ENCODE measurements around the gene FAM107B. TPM values are rescaled to one million over a fixed set of nuclear protein-coding genes. Genes with fewer than 3 reads are reported as not detected.

FAM107B gene
- total and polyA plus RNA-seq, 2 of the 13 experiments (the other 11 are each of a cell fraction or from before 2014, with no cell fraction given): 15.7 to 24.8 TPM

- in situ Hi-C loops (cut with HindIII; ENCODE audit: extremely low pct_ligation_motif_present, low pct_unique_long_range_greater_than_20kb): no loop called here
- H4K20me1 ChIP-seq (ENCODE audit: insufficient read depth, low read length): no peaks in the 10 kb centered on the region
- 19% methylated on average over 3 of the region's 3 CpGs for WGBS (ENCODE audit: low lambda C conversion rate)
- no peak for FAIRE-seq
- TF ChIP-seq GATAD2A (CRISPR knock-in tag; IDR thresholded peaks at IDR 0.05) (no peak), CTCF (CRISPR knock-in tag; IDR thresholded peaks at IDR 0.05) (no peak)
- H2AFZ ChIP-seq (ENCODE audit: low read length): no peak overlapping the region
- intact Hi-C loops (cut with micrococcal nuclease; ENCODE audit: unreplicated experiment): no loop called here
- no TSS peak for BruUV-seq (replicated peaks)
- H3K9ac ChIP-seq (ENCODE audit: insufficient read depth, low read depth, low read length): no peak overlapping the region
- peaks cover 9% of the 10 kb centered on the region for H3K4me1 ChIP-seq (ENCODE audit: insufficient read depth, low read length)
- ChIA-PET CTCF (ENCODE audit: low intra/inter-chr PET ratio, low total read pairs) (no interaction called here), POLR2A (no interaction called here)
- no peak overlapping the region for H3K27ac ChIP-seq (ENCODE audit: extremely low read length, insufficient read depth, low read length)
- H3K79me2 ChIP-seq (ENCODE audit: insufficient read depth, low read length): no peaks in the 10 kb centered on the region
- no peak for DNase-seq (ENCODE audit: low spot score)
- no peak for ATAC-seq
- no peaks in the 10 kb centered on the region for H3K9me3 ChIP-seq (ENCODE audit: low read length)
- H3K4me3 ChIP-seq (replicated peaks in 1 of 3; ENCODE audit: insufficient read depth in 1 of 3, low read depth in 2 of 3, low read length in 3 of 3): no peak overlapping the region
- H3K36me3 ChIP-seq (replicated peaks in 1 of 2; ENCODE audit: control insufficient read depth in 1 of 2, insufficient read depth in 2 of 2, low read length in 2 of 2): no peaks in the 10 kb centered on the region
- H3K27me3 ChIP-seq (ENCODE audit: control insufficient read depth in 1 of 2, insufficient read depth in 2 of 2, low read length in 2 of 2): peaks cover 0 to 26% of the 10 kb centered on the region in 2 experiments; a peak in 1 of 5 replicates
- H3K4me2 ChIP-seq (ENCODE audit: low read depth, low read length): no peak overlapping the region
Measured at GRCh38 chr10:14654821-14655382, 119.8 kb downstream of the FAM107B start.

DNA sequence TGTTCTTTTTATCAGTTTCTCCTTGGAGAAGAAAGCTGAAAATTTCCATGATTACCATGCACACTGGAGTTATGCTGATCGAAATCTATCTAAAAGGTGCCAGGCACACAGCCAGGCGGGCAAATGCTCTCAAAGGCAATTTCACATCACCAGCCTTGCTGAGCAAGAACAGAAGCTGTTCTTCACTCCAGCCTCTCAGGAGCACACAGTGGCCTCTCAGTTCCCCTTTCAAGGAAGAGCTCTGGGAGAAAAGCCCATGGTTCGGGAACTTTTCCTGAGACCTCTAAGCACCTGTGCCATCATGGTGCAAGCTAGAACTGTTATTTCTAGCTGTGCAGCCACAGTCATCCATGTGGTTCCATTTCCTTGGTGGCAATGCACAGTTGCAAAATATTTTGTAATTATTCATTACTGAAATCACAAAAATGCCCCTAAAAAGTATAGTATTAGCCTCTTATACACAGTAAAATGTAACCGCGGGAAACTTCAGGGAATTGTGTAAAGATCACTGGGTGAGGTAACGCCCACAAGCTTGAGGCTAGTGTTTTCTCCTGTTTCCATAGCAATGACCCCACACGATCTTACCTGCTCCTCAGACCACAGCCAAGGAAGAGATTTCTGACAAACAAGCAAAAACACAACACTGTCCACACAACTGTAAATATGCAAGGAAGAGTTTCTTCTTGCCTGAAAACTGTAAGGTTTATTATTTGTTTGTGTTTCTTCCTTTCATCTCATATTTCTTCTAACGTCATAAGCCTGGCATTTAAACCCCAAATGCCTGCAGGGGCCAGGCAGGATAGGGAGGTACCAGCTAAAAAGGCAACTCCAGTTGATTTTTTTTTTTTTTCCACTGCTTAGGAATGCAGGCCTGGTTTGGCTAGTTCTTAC, 121.2 kb downstream of the FAM107B start:
- H3K4me1 ChIP-seq (ENCODE audit: insufficient read depth, low read length): peaks cover 9% of the 10 kb centered on the region
- ATAC-seq (no peak), FAIRE-seq (no peak)
- peak; percentile 68 for TF ChIP-seq RFX3 (CRISPR knock-in tag; IDR thresholded peaks at IDR 0.05)
- TF ChIP-seq ETV5 (CRISPR knock-in tag; IDR thresholded peaks at IDR 0.05; ENCODE audit: borderline replicate concordance): no peak
- no peak for TF ChIP-seq SAFB2 (CRISPR knock-in tag; IDR thresholded peaks at IDR 0.05; ENCODE audit: borderline replicate concordance, low read depth)
- no peak for TF ChIP-seq CREB3 (CRISPR knock-in tag; IDR thresholded peaks at IDR 0.05)
- TF ChIP-seq ZNF678 (CRISPR knock-in tag; IDR thresholded peaks at IDR 0.05): no peak
- no peak for TF ChIP-seq ZFP41 (CRISPR knock-in tag; IDR thresholded peaks at IDR 0.05; ENCODE audit: borderline replicate concordance)
- TF ChIP-seq, protein P1, sequence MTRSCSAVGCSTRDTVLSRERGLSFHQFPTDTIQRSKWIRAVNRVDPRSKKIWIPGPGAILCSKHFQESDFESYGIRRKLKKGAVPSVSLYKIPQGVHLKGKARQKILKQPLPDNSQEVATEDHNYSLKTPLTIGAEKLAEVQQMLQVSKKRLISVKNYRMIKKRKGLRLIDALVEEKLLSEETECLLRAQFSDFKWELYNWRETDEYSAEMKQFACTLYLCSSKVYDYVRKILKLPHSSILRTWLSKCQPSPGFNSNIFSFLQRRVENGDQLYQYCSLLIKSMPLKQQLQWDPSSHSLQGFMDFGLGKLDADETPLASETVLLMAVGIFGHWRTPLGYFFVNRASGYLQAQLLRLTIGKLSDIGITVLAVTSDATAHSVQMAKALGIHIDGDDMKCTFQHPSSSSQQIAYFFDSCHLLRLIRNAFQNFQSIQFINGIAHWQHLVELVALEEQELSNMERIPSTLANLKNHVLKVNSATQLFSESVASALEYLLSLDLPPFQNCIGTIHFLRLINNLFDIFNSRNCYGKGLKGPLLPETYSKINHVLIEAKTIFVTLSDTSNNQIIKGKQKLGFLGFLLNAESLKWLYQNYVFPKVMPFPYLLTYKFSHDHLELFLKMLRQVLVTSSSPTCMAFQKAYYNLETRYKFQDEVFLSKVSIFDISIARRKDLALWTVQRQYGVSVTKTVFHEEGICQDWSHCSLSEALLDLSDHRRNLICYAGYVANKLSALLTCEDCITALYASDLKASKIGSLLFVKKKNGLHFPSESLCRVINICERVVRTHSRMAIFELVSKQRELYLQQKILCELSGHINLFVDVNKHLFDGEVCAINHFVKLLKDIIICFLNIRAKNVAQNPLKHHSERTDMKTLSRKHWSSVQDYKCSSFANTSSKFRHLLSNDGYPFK (CRISPR knock-in tag; IDR thresholded peaks at IDR 0.05; ENCODE audit: borderline replicate concordance): no peak
- no peak for TF ChIP-seq EHMT2 (IDR thresholded peaks at IDR 0.05; ENCODE audit: borderline replicate concordance, low read depth, low read length)
- TF ChIP-seq MBNL3 (CRISPR knock-in tag; conservative IDR thresholded peaks at IDR 0.05): no peak

More for the DNA sequence above, 121.2 kb downstream of the FAM107B start:
- intact Hi-C loops (cut with micrococcal nuclease; ENCODE audit: unreplicated experiment) (no loop called here), in situ Hi-C loops (cut with HindIII; ENCODE audit: extremely low pct_ligation_motif_present, low pct_unique_long_range_greater_than_20kb) (no loop called here)
- POLR2A ChIA-PET: no interaction called here
- Histone ChIP-seq H3K36me3 (replicated peaks in 1 of 2; ENCODE audit: control insufficient read depth in 1 of 2, insufficient read depth in 2 of 2, low read length in 2 of 2) (no peaks in the 10 kb centered on the region), H3K9ac (ENCODE audit: insufficient read depth, low read depth, low read length) (no peak overlapping the region), H2AFZ (ENCODE audit: low read length) (no peak overlapping the region), H3K9me3 (ENCODE audit: low read length) (no peaks in the 10 kb centered on the region), H3K27me3 (ENCODE audit: control insufficient read depth in 1 of 2, insufficient read depth in 2 of 2, low read length in 2 of 2) (peaks cover 0 to 26% of the 10 kb centered on the region in 2 experiments; a peak in 2 of 5 replicates), H3K27ac (ENCODE audit: extremely low read length, insufficient read depth, low read length) (no peak overlapping the region), H3K4me3 (replicated peaks in 1 of 3; ENCODE audit: insufficient read depth in 1 of 3, low read depth in 2 of 3, low read length in 3 of 3) (no peak overlapping the region), H3K79me2 (ENCODE audit: insufficient read depth, low read length) (no peaks in the 10 kb centered on the region), H4K20me1 (ENCODE audit: insufficient read depth, low read length) (no peaks in the 10 kb centered on the region), H3K4me2 (ENCODE audit: low read depth, low read length) (no peak overlapping the region)
- DNase-seq (ENCODE audit: low spot score): no peak
- CTCF ChIA-PET (ENCODE audit: low intra/inter-chr PET ratio, low total read pairs): no interaction called here
- 19% methylated on average over 8 of the region's 8 CpGs for WGBS (ENCODE audit: low lambda C conversion rate)
- BruUV-seq (replicated peaks): no TSS peak
